ENCODE results near the gene SH3BGR.
A peak's percentile ranks its signal among the peaks of the same experiment; 100 is the strongest.
"Not testable (repeated sequence)": the region's sequence is repeated elsewhere in the genome, so short reads cannot be mapped to it uniquely, and the experiment has no call there.

Gene SH3BGR

GRCh38 chr21:39451332-39452206 lies at the start of gene SH3BGR:
Gene SH3BGR (plus strand): TSS chr21:39451970. CDS start chr21:39452097, 127 bp downstream.
- DNase-seq (ENCODE audit: low spot score) = no peak

GRCh38 chr21:39406065-39406464 lies 45.7 kb upstream of the SH3BGR start:
- no peak for DNase-seq (ENCODE audit: low spot score)

GRCh38 chr21:39419204-39419603 lies 32.6 kb upstream of the SH3BGR start:
- DNase-seq (ENCODE audit: low spot score) = not testable (repeated sequence)

- no peak for DNase-seq (ENCODE audit: low spot score)
Measured at GRCh38 chr21:39422527-39423241, 29.1 kb upstream of the SH3BGR start.

- no peak for DNase-seq (ENCODE audit: low spot score)
Measured at GRCh38 chr21:39429445-39429844, 22.3 kb upstream of the SH3BGR start.

- no peak for DNase-seq (ENCODE audit: low spot score)
Measured at GRCh38 chr21:39430016-39430415, 21.8 kb upstream of the SH3BGR start.

GRCh38 chr21:39430457-39430856 lies 21.3 kb upstream of the SH3BGR start:
- no peak for DNase-seq (ENCODE audit: low spot score)

GRCh38 chr21:39430954-39431353 lies 20.8 kb upstream of the SH3BGR start:
- DNase-seq (ENCODE audit: low spot score) = no peak

GRCh38 chr21:39434950-39435349 lies 16.8 kb upstream of the SH3BGR start:
- DNase-seq (ENCODE audit: low spot score) = no peak

GRCh38 chr21:39439232-39439631 lies 12.5 kb upstream of the SH3BGR start:
- no peak for DNase-seq (ENCODE audit: low spot score)

GRCh38 chr21:39441502-39442475 lies 10.0 kb upstream of the SH3BGR start:
- DNase-seq (ENCODE audit: low spot score) = peak; percentile 38

GRCh38 chr21:39444421-39445180 lies 7.2 kb upstream of the SH3BGR start:
- no peak for DNase-seq (ENCODE audit: low spot score)

- DNase-seq (ENCODE audit: low spot score) = peak; percentile 96
Measured at GRCh38 chr21:39445321-39446269, 6.2 kb upstream of the SH3BGR start, which contains the start of gene LCA5L. Gene LCA5L (minus strand): TSS chr21:39445778. CDS start chr21:39428493, 17,285 bp downstream.

- no peak for DNase-seq (ENCODE audit: low spot score)
Measured at GRCh38 chr21:39447264-39447663, 4.5 kb upstream of the SH3BGR start.

GRCh38 chr21:39452207-39452969 lies 618 bp downstream of the SH3BGR start:
- peak; percentile 49 for DNase-seq (ENCODE audit: low spot score)

- no peak for DNase-seq (ENCODE audit: low spot score)
Measured at GRCh38 chr21:39452970-39453342, 1.2 kb downstream of the SH3BGR start.

GRCh38 chr21:39453571-39454179 lies 1.9 kb downstream of the SH3BGR start:
- DNase-seq (ENCODE audit: low spot score) = no peak

- DNase-seq (ENCODE audit: low spot score) = no peak
Measured at GRCh38 chr21:39454949-39455668, 3.3 kb downstream of the SH3BGR start.
